Measurements from ENCODE around the gene FLT4.

Gene FLT4

DNA sequence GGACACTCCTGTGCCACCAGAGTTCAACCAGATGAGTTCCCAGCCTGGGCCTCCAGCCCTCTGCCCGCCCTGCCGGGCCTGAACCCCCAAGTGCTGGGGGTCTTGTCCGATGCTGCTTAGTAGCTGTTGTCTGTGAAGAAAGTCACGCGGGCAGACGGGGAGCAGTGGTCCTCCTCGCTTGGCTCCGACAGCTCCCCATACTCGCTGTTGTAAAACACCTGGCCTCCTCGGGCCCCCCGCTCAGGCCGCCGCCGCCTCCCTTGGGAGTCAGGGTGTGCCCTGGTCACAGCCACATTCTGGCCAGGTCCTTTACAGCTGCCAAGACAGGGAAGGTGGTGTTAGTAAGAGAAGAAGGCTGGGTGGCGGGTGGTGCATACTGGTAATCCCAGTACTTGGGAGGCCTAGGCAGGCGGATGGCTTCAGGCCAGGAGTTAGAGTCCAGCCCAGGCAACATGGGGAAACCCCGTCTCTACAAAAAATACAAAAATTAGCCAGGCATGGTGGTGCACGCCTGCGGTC, 46.3 kb downstream of the FLT4 start:
- DNase-seq, result no peak

DNA sequence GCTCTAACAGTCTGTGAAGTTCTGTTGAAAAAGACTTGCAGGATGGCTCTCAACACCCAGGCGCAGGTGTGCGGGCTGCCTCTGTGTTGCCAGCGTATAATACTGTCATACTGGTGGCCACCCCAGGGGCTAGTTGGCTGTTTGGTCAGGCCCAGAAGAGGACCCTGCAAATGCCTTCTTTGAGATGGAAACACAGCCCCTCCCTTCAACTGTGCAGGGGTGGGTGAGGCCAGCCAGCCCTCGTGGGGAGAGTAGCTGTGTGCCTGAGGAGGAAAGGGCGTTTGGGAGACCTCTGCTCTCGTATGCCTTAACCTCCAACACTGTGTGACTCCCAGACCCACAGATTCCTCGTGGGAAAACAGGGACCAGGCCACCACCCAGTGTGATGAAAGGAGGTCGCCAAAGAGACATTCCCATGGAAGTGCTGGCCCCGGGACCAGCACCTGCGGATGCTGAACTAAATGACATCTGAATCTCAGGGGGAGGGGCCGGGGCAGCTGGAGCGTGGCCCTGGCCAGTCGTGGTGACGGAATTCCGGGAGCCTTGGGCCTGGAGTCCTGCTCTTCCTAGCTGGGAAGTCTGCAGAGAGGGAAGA, 46.8 kb downstream of the FLT4 start:
- DNase-seq, result no peak

- no peak for DNase-seq
Observed at GRCh38 chr5:180601591-180602480, 47.6 kb downstream of the FLT4 start.

DNA sequence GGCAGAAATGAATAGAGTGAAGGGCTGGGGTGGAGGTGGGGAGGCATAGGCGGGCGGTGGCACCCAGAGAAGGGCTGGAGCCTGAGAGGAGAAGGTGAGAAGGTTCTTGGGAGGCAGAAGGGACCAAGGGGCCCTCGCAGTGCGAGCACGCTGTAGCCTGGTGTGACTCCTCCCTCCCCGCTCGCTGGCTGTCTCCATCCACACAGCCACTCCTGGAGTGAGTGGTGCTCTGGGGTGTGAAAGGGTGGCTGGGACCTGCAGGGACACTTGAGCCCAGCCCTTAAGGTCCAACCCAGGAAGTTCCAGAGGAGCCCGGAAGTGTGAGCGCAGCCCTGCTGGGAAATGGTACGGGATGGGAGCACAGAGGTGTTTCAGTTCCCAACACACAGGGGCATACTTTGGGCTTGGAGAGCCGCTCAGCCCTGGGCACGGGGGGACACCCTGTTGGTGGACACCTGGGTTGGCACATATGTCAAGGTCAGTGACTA, 48.8 kb downstream of the FLT4 start:
- no peak for DNase-seq

GRCh38 chr5:180599981-180600553, 49.3 kb downstream of the FLT4 start:
- DNase-seq, result no peak

- DNase-seq, result no peak
Observed at GRCh38 chr5:180599590-180599914, 49.8 kb downstream of the FLT4 start.

- DNase-seq, result no peak
Observed at GRCh38 chr5:180598797-180599589, 50.4 kb downstream of the FLT4 start.

DNA sequence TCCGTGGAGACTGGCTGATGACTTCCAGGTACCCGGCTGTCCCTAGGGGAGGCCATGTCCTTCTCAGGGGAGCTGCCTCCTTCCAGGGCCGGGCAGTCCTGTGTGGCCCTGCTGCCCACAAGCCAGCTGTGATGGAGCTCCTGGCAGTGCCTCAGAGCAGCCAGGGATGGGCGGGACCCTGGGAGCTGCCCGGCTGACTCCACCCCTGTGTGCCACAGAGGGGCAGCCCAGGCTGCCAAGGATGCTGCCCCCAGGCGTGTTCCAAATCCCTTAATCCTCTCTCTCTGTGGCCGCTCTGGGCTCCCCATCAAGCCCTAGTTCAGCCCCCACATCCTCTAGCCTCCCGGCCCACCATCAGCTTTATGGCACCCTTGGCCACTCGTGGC, 51.1 kb downstream of the FLT4 start:
- DNase-seq, result no peak

GRCh38 chr5:180596668-180597231, 52.6 kb downstream of the FLT4 start:
- no peak for DNase-seq

DNA sequence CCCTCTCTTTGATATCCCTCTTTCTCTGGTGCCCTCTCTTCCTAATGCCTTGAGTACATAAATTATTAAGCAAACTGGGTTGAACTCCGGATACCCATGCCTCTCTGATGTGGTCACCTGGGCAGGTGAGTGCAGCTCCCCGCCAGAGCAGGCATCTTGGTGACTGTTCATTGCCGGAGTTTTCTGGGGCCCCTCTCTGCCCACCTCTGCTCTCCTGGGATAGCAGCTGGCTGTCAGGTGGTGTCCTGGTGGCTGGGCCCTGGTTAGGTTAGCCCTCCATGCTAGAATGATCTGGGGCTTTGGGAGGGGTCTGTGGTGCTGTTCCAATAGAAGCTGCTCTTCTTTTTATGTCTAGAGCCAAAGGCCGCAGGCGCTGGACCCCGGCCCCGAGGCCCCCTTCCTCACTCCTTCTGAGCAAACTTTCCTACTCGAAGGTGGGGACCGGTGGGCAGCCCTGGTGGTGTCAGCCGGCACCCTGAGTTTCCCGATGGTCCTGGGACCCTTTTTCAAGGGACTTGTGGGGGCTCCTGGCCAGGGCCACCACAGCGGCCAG, 53.2 kb downstream of the FLT4 start:
- no peak for DNase-seq

DNA sequence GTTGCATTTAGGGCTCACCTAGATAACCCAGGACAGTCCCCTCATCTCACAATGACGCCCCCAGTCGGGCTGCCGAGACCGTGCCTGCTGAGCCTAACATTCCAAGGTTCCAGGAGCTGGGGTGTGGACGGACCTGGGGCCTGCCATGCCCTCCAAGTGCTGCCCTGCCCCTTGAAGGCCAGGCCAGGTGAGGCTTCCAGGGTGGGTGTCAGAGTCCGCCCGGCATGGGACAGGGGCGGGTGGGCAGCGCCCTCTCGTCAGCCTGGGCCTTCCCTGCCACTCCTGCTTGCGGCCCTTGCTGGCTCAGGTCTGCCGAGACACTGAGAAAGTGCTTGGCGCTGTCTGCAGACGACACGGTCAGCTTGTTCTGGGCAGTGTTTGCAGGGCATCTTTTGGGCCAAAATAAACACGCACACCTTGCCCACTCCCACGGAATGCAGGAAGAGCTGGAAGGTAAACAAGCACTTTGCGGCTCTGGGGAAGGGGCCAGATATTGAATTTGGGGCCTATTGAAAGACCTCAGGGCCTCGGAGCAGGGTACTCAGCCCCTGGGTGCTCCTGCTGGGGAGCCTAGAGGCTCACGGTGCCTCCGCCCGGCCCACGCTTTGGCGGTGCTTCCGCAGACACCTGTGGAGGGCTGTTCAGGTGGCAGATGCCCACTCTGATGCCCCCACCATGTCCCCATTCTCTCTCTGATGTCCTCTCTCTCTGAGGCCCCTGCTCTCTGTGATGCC, 53.9 kb downstream of the FLT4 start:
- DNase-seq, result no peak

DNA sequence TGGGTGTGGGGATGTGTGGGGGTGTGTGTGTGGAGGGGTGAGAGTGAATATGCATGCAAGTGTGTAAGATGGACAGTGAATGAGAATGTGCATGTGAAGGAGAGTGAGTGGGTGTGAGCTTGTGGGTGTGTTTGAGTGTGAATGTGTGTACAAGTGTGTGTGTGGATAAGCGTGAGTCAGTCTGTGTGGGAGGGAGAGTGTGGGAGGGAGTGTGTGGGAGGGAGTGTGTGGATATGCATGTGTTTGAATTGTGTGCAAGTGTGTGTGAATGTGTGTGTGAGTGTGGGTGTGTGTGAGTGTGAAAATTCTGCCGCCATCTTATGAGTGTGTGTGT, 54.4 kb downstream of the FLT4 start:
- DNase-seq, result no peak

GRCh38 chr5:180594311-180595045, 54.9 kb downstream of the FLT4 start:
- DNase-seq, result no peak

DNA sequence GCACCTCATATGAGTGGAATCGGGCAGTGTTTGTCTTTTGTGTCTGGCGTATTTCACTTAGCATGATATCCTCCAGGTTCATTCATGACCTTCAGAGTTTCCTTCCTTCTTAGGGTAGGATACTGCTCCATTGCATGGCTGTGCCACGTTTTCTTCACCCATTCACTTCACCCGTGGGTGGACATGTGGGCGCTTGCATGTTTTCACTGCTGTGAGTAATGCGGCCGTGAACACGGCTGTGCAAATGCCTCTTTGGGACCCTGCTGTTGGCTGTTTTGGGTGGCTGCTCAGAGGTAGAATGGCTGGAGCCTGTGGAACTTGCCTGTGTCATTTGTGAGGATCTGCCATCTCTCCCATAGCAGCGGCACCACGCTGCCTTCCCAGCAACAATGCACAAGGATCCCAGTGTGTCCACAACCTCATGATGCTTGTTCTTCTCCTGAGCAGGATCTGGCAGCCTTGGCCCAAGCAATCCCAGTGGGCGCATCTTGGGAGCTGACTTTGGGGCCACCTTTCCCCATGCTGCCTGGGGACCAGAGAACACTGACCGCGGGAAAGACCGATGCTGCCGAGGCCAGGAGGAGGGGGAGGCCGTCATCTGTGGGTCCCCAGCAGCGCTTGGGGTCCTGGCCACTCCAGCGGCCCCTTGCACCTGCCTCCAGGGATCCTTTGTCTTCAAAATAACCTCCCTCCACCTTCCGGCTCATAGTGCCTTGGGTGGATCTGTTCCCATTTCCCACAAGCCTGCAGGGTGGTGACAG, 55.8 kb downstream of the FLT4 start:
- no peak for DNase-seq

DNA sequence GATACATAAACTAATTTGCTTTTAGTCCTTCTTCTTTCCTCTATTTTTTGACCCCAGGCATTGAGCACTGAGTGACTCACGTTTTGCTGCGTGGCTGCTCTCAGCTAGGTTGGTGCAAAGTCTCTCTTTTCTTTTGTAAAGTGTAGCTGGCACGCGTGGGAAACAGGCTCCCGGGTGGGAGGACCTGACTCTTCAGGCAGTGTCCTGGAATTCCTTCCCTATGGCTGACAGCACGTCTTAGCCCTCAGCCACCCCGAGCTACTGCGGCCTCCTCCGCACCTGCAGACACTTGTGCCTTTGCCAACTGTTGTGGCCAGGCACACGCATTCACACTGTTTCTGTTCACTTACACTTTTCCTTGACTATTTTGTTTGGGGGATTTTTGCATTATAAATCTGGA, 57.2 kb downstream of the FLT4 start:
- no peak for DNase-seq

GRCh38 chr5:180591311-180591887, 58.0 kb downstream of the FLT4 start, which contains the start of gene SCGB3A1:
SCGB3A1 (minus strand) TSS chr5:180591499; CDS start chr5:180591462, 37 bp downstream.
- no peak for DNase-seq

DNA sequence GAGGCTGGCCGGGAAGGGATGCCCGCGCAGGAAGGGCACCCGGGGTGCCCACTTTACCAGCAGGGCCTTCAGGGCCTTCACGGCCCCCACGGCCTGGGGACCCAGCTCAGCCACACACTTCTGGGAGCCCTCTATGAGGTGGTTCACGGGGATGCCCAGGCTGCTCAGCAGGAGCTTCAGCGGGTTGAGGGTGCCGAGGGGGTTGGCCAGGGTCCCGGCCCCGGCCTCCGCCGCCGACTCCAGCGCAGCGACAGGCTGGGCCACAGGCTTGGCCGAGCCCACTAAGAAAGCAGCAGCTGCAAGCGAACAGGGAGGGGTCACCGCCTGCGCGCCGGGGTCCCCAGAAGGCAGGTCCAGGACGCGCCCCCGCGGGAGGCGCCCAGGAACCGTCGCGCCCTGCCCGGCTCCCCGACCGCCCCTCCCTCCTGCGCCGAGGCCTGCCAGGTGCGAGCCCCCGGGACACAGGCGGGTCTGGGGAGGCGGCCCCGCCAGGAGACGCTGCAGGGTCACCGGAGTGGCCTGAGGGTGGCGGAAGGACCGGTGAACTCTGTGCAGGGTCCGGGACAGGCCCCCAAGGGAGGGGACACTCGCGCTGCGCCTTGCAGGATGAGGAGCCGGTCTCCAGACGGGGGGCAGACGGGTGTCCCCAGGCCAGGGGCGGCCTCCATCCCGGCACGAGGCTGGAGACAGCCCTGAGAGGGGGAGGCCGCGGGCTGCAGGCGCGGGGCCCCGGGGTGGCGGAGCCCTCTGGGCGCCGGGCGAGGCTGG, 58.7 kb downstream of the FLT4 start:
- DNase-seq, result no peak

GRCh38 chr5:180589771-180590542, 59.4 kb downstream of the FLT4 start:
- DNase-seq, result no peak

Data from activated T-cell treated with anti-CD3 and anti-CD28 coated beads for 4 hours (primary cell).